Common myeloid progenitor, CD34-positive (primary cell): ENCODE results near the gene RASAL2.
"Not testable (repeated sequence)": the region's sequence is repeated elsewhere in the genome, so short reads cannot be mapped to it uniquely, and the experiment has no call there.

Source experiments
- CTCF ChIA-PET: fragments of 350-600 bp; sonication (Branson Sonifier 250); formaldehyde crosslinking; loops from one replicate; lab custom pipeline; 2021; ENCODE audit warnings: antibody characterized with exemption; lab: Charles Lee
- POLR2A ChIA-PET: fragments of 350-600 bp; sonication (Branson Sonifier 250); formaldehyde crosslinking; loops from one replicate; lab custom pipeline; 2021; ENCODE audit warnings: antibody characterized with exemption; lab: Charles Lee
- DNase-seq, 3 donors: peaks; one replicate each; pipeline versions ENCODE4 v3.0.0 to v3.0.0-alpha.2; 2013
- H3K27ac ChIP-seq, 2 experiments: 1 replicate in 1 of 2; 2 replicates in 1 of 2; pipeline ENCODE4 v1.7.0; 2013; ENCODE audit warnings: inconsistent platforms in 2 of 2, low read length in 2 of 2, mild to moderate bottlenecking in 2 of 2, low read depth in 1 of 2, moderate library complexity in 1 of 2; ENCODE audit not compliant: severe bottlenecking in 2 of 2, insufficient read depth in 1 of 2, poor library complexity in 1 of 2
- H3K27me3 ChIP-seq, 5 experiments: replicated peaks in 2 of 5; 1 replicate in 3 of 5; 2 replicates in 2 of 5; pipeline versions ENCODE4 v1.6.1 to v1.7.0; 2013; ENCODE audit warnings: low read length in 4 of 5, mild to moderate bottlenecking in 2 of 5, moderate library complexity in 2 of 5, inconsistent platforms in 1 of 5; ENCODE audit not compliant: insufficient read depth in 5 of 5, control insufficient read depth in 4 of 5
- H3K36me3 ChIP-seq, 4 experiments: 1 replicate in 2 of 4; 2 replicates in 2 of 4; pipeline versions ENCODE4 v1.6.1 to v1.7.0; 2013; ENCODE audit warnings: low read length in 3 of 4, control low read depth in 1 of 4, mild to moderate bottlenecking in 1 of 4; ENCODE audit not compliant: control insufficient read depth in 4 of 4, insufficient read depth in 4 of 4
- H3K4me1 ChIP-seq, 4 experiments: 1 replicate in 3 of 4; 2 replicates in 1 of 4; pipeline versions ENCODE4 v1.6.1 to v1.7.1; 2013; ENCODE audit warnings: low read length in 3 of 4, mild to moderate bottlenecking in 3 of 4, control low read depth in 1 of 4, inconsistent platforms in 1 of 4, moderate library complexity in 1 of 4; ENCODE audit not compliant: control insufficient read depth in 4 of 4, insufficient read depth in 4 of 4; ENCODE audit errors: control extremely low read depth in 1 of 4
- H3K4me3 ChIP-seq, 7 experiments: 1 replicate in 4 of 7; 2 replicates in 3 of 7; pipeline versions ENCODE4 v1.5.1 to v1.7.0; 2013; ENCODE audit warnings: mild to moderate bottlenecking in 7 of 7, low read length in 6 of 7, moderate library complexity in 6 of 7, inconsistent platforms in 2 of 7, low read depth in 2 of 7, control low read depth in 1 of 7; ENCODE audit not compliant: insufficient read depth in 4 of 7, control insufficient read depth in 1 of 7; ENCODE audit errors: extremely low read depth in 1 of 7
- H3K9me3 ChIP-seq, 5 experiments: 1 replicate in 4 of 5; 2 replicates in 1 of 5; pipeline versions ENCODE4 v1.6.1 to v1.7.1; 2013; ENCODE audit warnings: low read length in 4 of 5, mild to moderate bottlenecking in 2 of 5, inconsistent platforms in 1 of 5, low read depth in 1 of 5, moderate library complexity in 1 of 5; ENCODE audit not compliant: control insufficient read depth in 4 of 5, insufficient read depth in 2 of 5; ENCODE audit errors: control extremely low read depth in 1 of 5
- WGBS: methylation state at CpG from one replicate; pipeline ENCODE4 v1.1.5; 2013; ENCODE audit not compliant: insufficient coverage; 5-methylcytosine and 5-hydroxymethylcytosine counted together

The RASAL2 gene

GRCh38 chr1:178189814-178190213 is 95.9 kb downstream of the RASAL2 start:
- CTCF ChIA-PET: interaction anchor here (1.0 to 4.5 kb wide), 9 partner anchors 10 to 159 kb away, joined by 3 to 57 read pairs (median 5); partner anchors contain the start of gene RASAL2
- DNase-seq: peak; percentile 69 to 79 (median 78)
- WGBS: no CpG with 5 or more reads among the region's 3 CpGs

GRCh38 chr1:178190881-178191280 is 97.0 kb downstream of the RASAL2 start:
- 100% methylated on average over 1 of the region's 2 CpGs for WGBS
- POLR2A ChIA-PET: no interaction called here
- CTCF ChIA-PET: interaction anchor here (1.3 to 4.5 kb wide), 7 partner anchors 91 to 160 kb away, joined by 3 to 57 read pairs (median 6); no protein-coding TSS in a partner anchor
- DNase-seq: no peak
- peaks cover 0 to 14% (median 6%) of the 10 kb centered on the region in 4 experiments for H3K4me1 ChIP-seq
- H3K36me3 ChIP-seq: no peaks in the 10 kb centered on the region
- H3K27me3 ChIP-seq: no peaks in the 10 kb centered on the region
- peaks cover 0 to 2% (median 0%) of the 10 kb centered on the region in 5 experiments for H3K9me3 ChIP-seq
- H3K4me3 ChIP-seq: no peak overlapping the region
- no peak overlapping the region for H3K27ac ChIP-seq

More at GRCh38 chr1:178189814-178190213, 95.9 kb downstream of the RASAL2 start:
- Histone ChIP-seq H3K4me3 (no peak overlapping the region), H3K27me3 (no peaks in the 10 kb centered on the region), H3K27ac (no peak overlapping the region), H3K9me3 (peaks cover 0 to 2% (median 0%) of the 10 kb centered on the region in 5 experiments), H3K4me1 (peaks cover 0 to 14% (median 6%) of the 10 kb centered on the region in 4 experiments), H3K36me3 (no peaks in the 10 kb centered on the region)
- POLR2A ChIA-PET: no interaction called here

- Histone ChIP-seq H3K27me3 (no peaks in the 10 kb centered on the region), H3K4me1 (peaks cover 0 to 14% (median 6%) of the 10 kb centered on the region in 4 experiments), H3K36me3 (no peaks in the 10 kb centered on the region), H3K27ac (no peak overlapping the region), H3K4me3 (peak overlapping the region in 4 of 7 experiments; percentile 20 to 64 (median 48)), H3K9me3 (no peaks in the 10 kb centered on the region)
- CTCF ChIA-PET: interaction anchor here (0.7 to 1.1 kb wide), 3 partner anchors 158 to 162 kb away, joined by 3 to 4 read pairs (median 3); no protein-coding TSS in a partner anchor
- WGBS: no CpG with 5 or more reads among the region's 3 CpGs
- DNase-seq: peak; percentile 31 to 79 (median 70)
- POLR2A ChIA-PET: no interaction called here
Observed at GRCh38 chr1:178192686-178193085, 98.8 kb downstream of the RASAL2 start.

- Histone ChIP-seq H3K27me3 (no peaks in the 10 kb centered on the region), H3K27ac (no peak overlapping the region), H3K9me3 (peaks cover 0 to 11% (median 5%) of the 10 kb centered on the region in 5 experiments), H3K36me3 (no peaks in the 10 kb centered on the region), H3K4me3 (no peak overlapping the region), H3K4me1 (peaks cover 0 to 14% (median 6%) of the 10 kb centered on the region in 4 experiments)
- POLR2A ChIA-PET: no interaction called here
- no CpG with 5 or more reads among the region's 1 CpG for WGBS
- DNase-seq: no peak
- CTCF ChIA-PET: no interaction called here
Observed at GRCh38 chr1:178196631-178197030, 102.7 kb downstream of the RASAL2 start.

- DNase-seq, POLR2A ChIA-PET, H3K4me3 ChIP-seq, H3K4me1 ChIP-seq, H3K27me3 ChIP-seq, H3K27ac ChIP-seq, H3K36me3 ChIP-seq: not testable (repeated sequence)
- WGBS: 100% methylated on average over 2 of the region's 4 CpGs
- CTCF ChIA-PET: interaction anchor here (0.7 kb wide), 1 partner anchor 135 kb away, joined by 3 read pairs; no protein-coding TSS in a partner anchor
- peaks cover 0 to 11% (median 5%) of the 10 kb centered on the region in 5 experiments for H3K9me3 ChIP-seq
Observed at GRCh38 chr1:178202095-178202494, 108.2 kb downstream of the RASAL2 start.

- H3K27ac ChIP-seq, POLR2A ChIA-PET, H3K4me1 ChIP-seq, H3K36me3 ChIP-seq, CTCF ChIA-PET, H3K27me3 ChIP-seq, DNase-seq, H3K4me3 ChIP-seq: not testable (repeated sequence)
- peaks cover 0 to 11% (median 5%) of the 10 kb centered on the region in 5 experiments for H3K9me3 ChIP-seq
- WGBS: 90% methylated on average over 2 of the region's 2 CpGs
Observed at GRCh38 chr1:178202546-178202945, 108.6 kb downstream of the RASAL2 start.

- H3K9me3 ChIP-seq: peaks cover 0 to 28% (median 6%) of the 10 kb centered on the region in 5 experiments
- CTCF ChIA-PET, H3K27me3 ChIP-seq, POLR2A ChIA-PET, H3K4me3 ChIP-seq, H3K36me3 ChIP-seq, H3K27ac ChIP-seq, H3K4me1 ChIP-seq: not testable (repeated sequence)
- WGBS: 92% methylated on average over 8 of the region's 11 CpGs
- DNase-seq: peak in 1 of 3 donors; percentile 6
Observed at GRCh38 chr1:178208269-178208856, 114.5 kb downstream of the RASAL2 start.
